Activated CD4-positive, alpha-beta T cell treated with anti-CD3 and anti-CD28 coated beads for 36 hours (primary cell): Measurements from ENCODE around the gene PMEPA1. TPM values are rescaled to one million over a fixed set of nuclear protein-coding genes. Genes with fewer than 3 reads are reported as not detected.
A peak's percentile ranks its signal among the peaks of the same experiment; 100 is the strongest.

Experiments
- ATAC-seq: fragments of 200-7000 bp; cut with Tn5 transposase; one replicate; pipeline ENCODE4 v1.10.0; 2021; ENCODE audit warnings: mild to moderate bottlenecking, moderate library complexity
- CTCF ChIA-PET: fragments of 350-600 bp; sonication (Branson Sonifier 250); formaldehyde crosslinking; loops from one replicate; lab custom pipeline; 2021; ENCODE audit warnings: antibody characterized with exemption; lab: Charles Lee
- POLR2A ChIA-PET: fragments of 350-600 bp; sonication (Branson Sonifier 250); formaldehyde crosslinking; loops from one replicate; lab custom pipeline; 2021; ENCODE audit warnings: antibody characterized with exemption, inconsistent platforms; lab: Charles Lee
- DNase-seq: peaks from one replicate; pipeline ENCODE4 v3.0.0-alpha.2; 2020
- H3K27ac Mint-ChIP-seq: one replicate; pipeline ENCODE4 v1.8.0; 2021; ENCODE audit warnings: mixed read lengths
- H3K27me3 Mint-ChIP-seq: one replicate; pipeline ENCODE4 v1.8.0; 2021; ENCODE audit warnings: mixed read lengths
- H3K36me3 Mint-ChIP-seq: one replicate; pipeline ENCODE4 v1.8.0; 2021; ENCODE audit warnings: low read depth, mixed read lengths
- H3K4me1 Mint-ChIP-seq: one replicate; pipeline ENCODE4 v1.8.0; 2021; ENCODE audit warnings: mixed read lengths
- H3K4me3 Mint-ChIP-seq: one replicate; pipeline ENCODE4 v1.8.0; 2021; ENCODE audit warnings: mild to moderate bottlenecking, moderate library complexity, mixed read lengths
- H3K9me3 Mint-ChIP-seq: one replicate; pipeline ENCODE4 v1.8.0; 2021; ENCODE audit warnings: low read depth, mixed read lengths
- intact Hi-C, 2 experiments: fragments of 100-400 bp; cut with DNase I in 1 of 2; cut with micrococcal nuclease in 1 of 2; formaldehyde crosslinking; loops; one replicate each; pipeline versions ENCODE4 v1.14.2 to v1.15.1; 2022 to 2024; cut with DNase I, micrococcal nuclease
- total RNA-seq, 2 experiments: library from RNA; stranded (reverse); gene quantifications; one replicate each; pipeline ENCODE4 v1.2.3, GENCODE V29; 2021

The PMEPA1 gene
- total RNA-seq, 2 experiments from 2014 or later = 1.6 to 1.8 TPM

- ChIA-PET CTCF (no interaction called here), POLR2A (no interaction called here)
- H3K27ac Mint-ChIP-seq = no peak overlapping the region
- ATAC-seq (no peak), DNase-seq (no peak)
- no peaks in the 10 kb centered on the region for H3K9me3 Mint-ChIP-seq
- H3K4me1 Mint-ChIP-seq = peaks cover 19% of the 10 kb centered on the region
- H3K36me3 Mint-ChIP-seq = no peaks in the 10 kb centered on the region
- intact Hi-C loops = no loop called here
- H3K27me3 Mint-ChIP-seq = no peaks in the 10 kb centered on the region
- no peak overlapping the region for H3K4me3 Mint-ChIP-seq
These were observed 25.0 kb downstream of the PMEPA1 start for GRCh38 chr20:57684808-57685140.

- Mint-ChIP-seq H3K9me3 (no peaks in the 10 kb centered on the region), H3K27me3 (no peaks in the 10 kb centered on the region), H3K27ac (no peak overlapping the region), H3K4me1 (peaks cover 19% of the 10 kb centered on the region), H3K36me3 (no peaks in the 10 kb centered on the region), H3K4me3 (no peak overlapping the region)
- CTCF ChIA-PET = interaction anchor here (0.7 kb wide), 1 partner anchor 209 kb away, joined by 3 read pairs; no protein-coding TSS in a partner anchor
- ATAC-seq = no peak
- DNase-seq = no peak
- intact Hi-C loops = no loop called here
- POLR2A ChIA-PET = no interaction called here
These were observed 25.7 kb downstream of the PMEPA1 start for GRCh38 chr20:57683881-57684807.

- no peak for DNase-seq
- no peak overlapping the region for H3K4me3 Mint-ChIP-seq
- intact Hi-C loops = no loop called here
- ChIA-PET CTCF (interaction anchor here (0.7 kb wide), 2 partner anchors 18 to 615 kb away, joined by 4 read pairs; no protein-coding TSS in a partner anchor), POLR2A (no interaction called here)
- H3K9me3 Mint-ChIP-seq = no peaks in the 10 kb centered on the region
- no peaks in the 10 kb centered on the region for H3K36me3 Mint-ChIP-seq
- H3K27ac Mint-ChIP-seq = no peak overlapping the region
- peaks cover 19% of the 10 kb centered on the region for H3K4me1 Mint-ChIP-seq
- no peaks in the 10 kb centered on the region for H3K27me3 Mint-ChIP-seq
- ATAC-seq = no peak
These were observed 26.5 kb downstream of the PMEPA1 start for GRCh38 chr20:57683287-57683686.

GRCh38 chr20:57682184-57683101 is 27.4 kb downstream of the PMEPA1 start:
- DNase-seq (no peak), ATAC-seq (no peak)
- Mint-ChIP-seq H3K4me1 (peaks cover 19% of the 10 kb centered on the region), H3K27me3 (no peaks in the 10 kb centered on the region), H3K36me3 (no peaks in the 10 kb centered on the region), H3K9me3 (no peaks in the 10 kb centered on the region), H3K4me3 (no peak overlapping the region), H3K27ac (no peak overlapping the region)
- POLR2A ChIA-PET = interaction anchor here (1.5 kb wide), 1 partner anchor 16 kb away, joined by 3 read pairs; no protein-coding TSS in a partner anchor
- CTCF ChIA-PET = interaction anchor here (0.5 to 1.1 kb wide), 7 partner anchors 17 to 616 kb away, joined by 3 to 5 read pairs (median 4); no protein-coding TSS in a partner anchor
- intact Hi-C loops = no loop called here

GRCh38 chr20:57680934-57681914 is 28.6 kb downstream of the PMEPA1 start:
- no peak overlapping the region for H3K4me3 Mint-ChIP-seq
- intact Hi-C loops = no loop called here
- H3K4me1 Mint-ChIP-seq = peaks cover 22% of the 10 kb centered on the region
- no peaks in the 10 kb centered on the region for H3K27me3 Mint-ChIP-seq
- DNase-seq = peak; percentile 60
- no peak overlapping the region for H3K27ac Mint-ChIP-seq
- ChIA-PET CTCF (interaction anchor here (0.6 to 1.1 kb wide), 6 partner anchors 25 to 731 kb away, joined by 3 to 4 read pairs (median 3); no protein-coding TSS in a partner anchor), POLR2A (interaction anchor here (1.5 kb wide), 1 partner anchor 17 kb away, joined by 3 read pairs; no protein-coding TSS in a partner anchor)
- no peaks in the 10 kb centered on the region for H3K36me3 Mint-ChIP-seq
- no peaks in the 10 kb centered on the region for H3K9me3 Mint-ChIP-seq
- ATAC-seq = peak; percentile 90

GRCh38 chr20:57680131-57680716 is 29.6 kb downstream of the PMEPA1 start:
- Mint-ChIP-seq H3K9me3 (no peaks in the 10 kb centered on the region), H3K27me3 (no peaks in the 10 kb centered on the region), H3K36me3 (no peaks in the 10 kb centered on the region), H3K4me3 (no peak overlapping the region), H3K27ac (no peak overlapping the region), H3K4me1 (peaks cover 23% of the 10 kb centered on the region)
- ChIA-PET POLR2A (interaction anchor here (0.7 kb wide), 1 partner anchor 63 kb away, joined by 4 read pairs; no protein-coding TSS in a partner anchor), CTCF (interaction anchor here (1.4 kb wide), 1 partner anchor 29 kb away, joined by 3 read pairs; no protein-coding TSS in a partner anchor)
- ATAC-seq = no peak
- DNase-seq = no peak
- intact Hi-C loops = no loop called here

- POLR2A ChIA-PET = no interaction called here
- Mint-ChIP-seq H3K4me3 (no peak overlapping the region), H3K9me3 (no peaks in the 10 kb centered on the region), H3K4me1 (peaks cover 23% of the 10 kb centered on the region), H3K27ac (no peak overlapping the region), H3K27me3 (no peaks in the 10 kb centered on the region), H3K36me3 (no peaks in the 10 kb centered on the region)
- CTCF ChIA-PET = interaction anchor here (0.6 to 1.4 kb wide), 3 partner anchors 28 to 1141 kb away, joined by 3 read pairs; no protein-coding TSS in a partner anchor
- intact Hi-C loops = no loop called here
- ATAC-seq = no peak
- no peak for DNase-seq
These were observed 30.7 kb downstream of the PMEPA1 start for GRCh38 chr20:57679113-57679512.

- Mint-ChIP-seq H3K36me3 (no peaks in the 10 kb centered on the region), H3K27ac (no peak overlapping the region), H3K4me3 (no peak overlapping the region), H3K27me3 (no peaks in the 10 kb centered on the region), H3K4me1 (peaks cover 23% of the 10 kb centered on the region), H3K9me3 (no peaks in the 10 kb centered on the region)
- intact Hi-C loops = no loop called here
- POLR2A ChIA-PET = no interaction called here
- CTCF ChIA-PET = no interaction called here
- no peak for ATAC-seq
- DNase-seq = no peak
These were observed 31.5 kb downstream of the PMEPA1 start for GRCh38 chr20:57678340-57678739.

GRCh38 chr20:57677584-57677982 is 32.2 kb downstream of the PMEPA1 start:
- intact Hi-C loops = no loop called here
- ChIA-PET CTCF (no interaction called here), POLR2A (no interaction called here)
- Mint-ChIP-seq H3K27ac (no peak overlapping the region), H3K4me3 (no peak overlapping the region), H3K4me1 (peaks cover 23% of the 10 kb centered on the region), H3K27me3 (no peaks in the 10 kb centered on the region), H3K9me3 (no peaks in the 10 kb centered on the region), H3K36me3 (no peaks in the 10 kb centered on the region)
- ATAC-seq (no peak), DNase-seq (no peak)
